T follicular helper cell (primary cell): ENCODE results near the gene PLCL1.

Experiments used
- DNase-seq: peaks from one replicate; pipeline ENCODE4 v3.0.0-alpha.2; 2020; ENCODE audit warnings: low read depth

The PLCL1 gene

GRCh38 chr2:198060277-198060676, 255.9 kb downstream of the PLCL1 start:
- no peak for DNase-seq

GRCh38 chr2:198062826-198063225, 258.4 kb downstream of the PLCL1 start:
- no peak for DNase-seq

- no peak for DNase-seq
These were observed 258.8 kb downstream of the PLCL1 start for GRCh38 chr2:198063242-198063641.

GRCh38 chr2:198065322-198065721, 260.9 kb downstream of the PLCL1 start:
- DNase-seq = no peak

DNA sequence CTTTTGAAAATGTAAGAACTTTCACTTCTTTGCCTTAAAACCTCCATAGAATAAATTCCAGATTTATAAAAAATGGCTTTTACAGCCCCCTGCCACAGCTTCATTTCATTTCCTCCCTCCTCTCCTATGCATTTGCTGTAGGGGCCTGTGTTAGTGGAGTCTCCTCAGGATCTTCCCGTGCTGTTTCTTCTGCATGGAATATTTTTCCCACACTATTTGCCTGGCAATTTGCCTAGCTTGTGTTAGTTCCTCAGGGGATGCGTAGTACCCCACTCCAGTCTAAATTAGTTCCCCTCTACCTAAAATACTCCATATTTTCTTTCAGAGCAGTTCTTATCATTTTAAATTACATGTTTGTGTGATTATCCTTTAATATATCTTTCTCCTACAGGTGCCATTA, 262.2 kb downstream of the PLCL1 start:
- no peak for DNase-seq

DNA sequence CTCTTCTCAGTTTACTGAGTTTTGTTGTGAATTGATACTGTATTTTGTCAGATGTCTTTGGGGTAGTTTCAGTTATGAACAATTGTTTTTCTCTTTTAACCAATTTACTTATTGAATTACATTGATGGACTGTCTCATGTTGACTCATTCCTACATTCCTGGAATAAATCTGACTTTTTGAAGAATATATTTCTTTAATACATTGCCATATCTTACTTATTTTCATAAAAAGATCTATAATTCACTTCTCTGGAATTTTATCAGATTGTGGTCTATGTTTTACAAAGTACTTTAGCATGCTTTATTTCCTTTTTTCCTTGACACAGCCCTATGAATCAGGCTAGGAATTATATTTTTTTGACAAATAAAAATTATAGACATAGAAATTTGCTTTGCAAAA, 268.3 kb downstream of the PLCL1 start:
- no peak for DNase-seq

GRCh38 chr2:198073253-198073652, 268.9 kb downstream of the PLCL1 start:
- no peak for DNase-seq

DNA sequence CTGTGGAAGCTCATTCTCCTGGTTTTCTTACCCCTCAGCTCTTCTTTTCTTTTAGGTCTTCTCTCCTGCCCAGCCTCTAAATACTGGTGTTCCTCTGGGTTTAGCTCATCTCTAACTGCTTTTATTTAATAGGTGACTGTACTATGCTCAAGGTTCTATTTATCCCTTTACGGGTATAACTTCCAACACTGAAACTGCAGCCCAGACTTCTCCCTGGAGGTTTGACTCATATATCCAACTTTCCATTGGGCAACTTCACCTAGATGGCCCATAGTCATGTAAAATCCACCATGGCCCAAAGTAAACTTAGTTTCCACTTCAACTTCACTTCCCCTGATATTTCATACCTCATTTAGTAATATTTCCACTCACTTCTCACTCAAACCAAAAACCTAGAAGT, 273.1 kb downstream of the PLCL1 start:
- no peak for DNase-seq

GRCh38 chr2:198080879-198081765, 276.7 kb downstream of the PLCL1 start:
- no peak for DNase-seq

DNA sequence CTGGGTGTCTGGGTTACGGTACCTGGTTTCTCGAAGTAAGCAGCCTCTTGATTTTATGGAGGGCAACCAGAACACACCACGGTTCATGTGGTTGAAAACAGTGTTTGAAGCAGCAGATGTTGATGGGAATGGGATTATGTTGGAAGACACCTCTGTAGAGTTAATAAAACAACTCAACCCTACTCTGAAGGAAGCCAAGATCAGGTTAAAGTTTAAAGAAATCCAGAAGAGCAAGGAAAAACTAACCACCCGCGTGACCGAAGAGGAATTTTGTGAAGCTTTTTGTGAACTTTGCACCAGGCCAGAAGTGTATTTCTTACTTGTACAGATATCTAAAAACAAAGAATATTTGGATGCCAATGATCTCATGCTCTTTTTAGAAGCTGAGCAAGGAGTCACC, 279.8 kb downstream of the PLCL1 start:
- no peak for DNase-seq

GRCh38 chr2:198096002-198096401, 291.6 kb downstream of the PLCL1 start:
- no peak for DNase-seq

GRCh38 chr2:198096965-198097364, 292.6 kb downstream of the PLCL1 start:
- no peak for DNase-seq

DNA sequence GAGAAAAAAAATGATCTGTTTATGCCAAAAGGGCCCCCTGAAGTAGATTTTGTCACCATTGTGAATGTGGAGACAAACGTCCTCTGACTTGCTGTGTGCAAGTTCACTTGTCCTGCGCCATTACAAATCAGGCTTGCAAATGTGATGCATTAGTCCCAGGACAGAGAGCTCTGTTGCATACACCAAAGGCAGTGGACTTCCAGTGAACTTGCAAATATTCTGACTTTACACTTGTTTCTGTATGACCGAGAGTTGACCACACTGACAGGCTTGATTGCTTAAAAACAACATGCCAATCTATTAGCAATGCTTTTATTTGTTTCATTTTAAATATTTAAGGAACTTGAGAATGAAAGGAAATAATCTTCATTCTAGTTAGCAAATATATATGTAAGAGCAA, 293.2 kb downstream of the PLCL1 start:
- no peak for DNase-seq

DNA sequence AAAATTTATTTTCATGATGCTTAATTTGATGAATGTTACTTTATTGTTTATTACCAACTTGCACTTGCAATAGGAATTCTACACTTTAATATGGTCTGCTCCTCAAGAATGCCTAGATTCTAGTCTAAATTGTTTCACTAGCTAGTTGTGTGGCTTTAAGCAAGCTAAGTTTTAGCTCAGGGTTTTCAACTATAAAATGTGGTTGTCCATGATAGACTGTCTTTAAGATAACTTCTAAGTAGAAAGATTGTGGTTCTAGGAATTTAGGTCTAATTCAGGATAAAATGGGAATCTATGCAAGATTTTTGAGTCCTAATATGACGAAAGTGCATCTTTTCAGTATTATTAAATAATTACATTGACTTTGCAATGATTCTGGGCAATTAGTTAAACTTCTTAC, 294.0 kb downstream of the PLCL1 start:
- no peak for DNase-seq

GRCh38 chr2:198098918-198099317, 294.5 kb downstream of the PLCL1 start:
- no peak for DNase-seq

GRCh38 chr2:198100346-198100745, 296.0 kb downstream of the PLCL1 start:
- no peak for DNase-seq

DNA sequence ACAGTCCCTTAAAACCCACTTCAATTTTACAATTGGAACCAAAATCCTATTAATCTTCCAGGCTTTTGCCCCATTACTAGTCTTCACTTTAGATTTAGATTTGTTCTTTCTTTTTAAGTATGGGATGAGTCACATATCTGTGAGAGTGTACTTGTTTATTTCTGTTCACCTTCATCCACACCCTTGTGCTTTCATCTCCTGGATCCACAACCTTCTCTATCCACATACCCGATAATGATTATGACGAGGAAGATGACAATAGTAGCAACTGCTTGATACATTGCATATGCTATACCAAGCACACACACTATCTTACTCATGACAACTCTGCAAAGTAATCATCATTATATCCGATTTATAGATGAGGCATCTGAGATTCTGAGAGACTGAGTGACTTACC, 297.3 kb downstream of the PLCL1 start:
- DNase-seq = no peak

DNA sequence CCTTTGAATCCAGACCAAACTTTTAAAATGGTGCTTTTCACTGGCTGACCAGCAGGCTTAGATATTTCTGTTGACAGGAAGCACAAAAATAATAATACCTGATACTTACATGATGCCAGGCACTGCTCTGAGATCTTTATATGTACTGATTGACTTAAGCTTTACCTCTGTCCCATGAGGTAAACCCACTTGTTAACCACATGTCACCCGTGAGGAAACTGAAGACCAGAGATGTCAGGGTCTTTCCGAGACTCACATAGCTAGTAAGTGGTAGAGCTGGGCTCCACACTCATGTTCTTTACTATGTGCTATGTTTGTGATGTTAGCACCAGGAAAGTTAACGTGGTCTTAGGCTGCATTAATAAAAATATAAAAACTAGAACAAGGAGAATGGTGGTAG, 297.7 kb downstream of the PLCL1 start:
- DNase-seq = no peak

DNA sequence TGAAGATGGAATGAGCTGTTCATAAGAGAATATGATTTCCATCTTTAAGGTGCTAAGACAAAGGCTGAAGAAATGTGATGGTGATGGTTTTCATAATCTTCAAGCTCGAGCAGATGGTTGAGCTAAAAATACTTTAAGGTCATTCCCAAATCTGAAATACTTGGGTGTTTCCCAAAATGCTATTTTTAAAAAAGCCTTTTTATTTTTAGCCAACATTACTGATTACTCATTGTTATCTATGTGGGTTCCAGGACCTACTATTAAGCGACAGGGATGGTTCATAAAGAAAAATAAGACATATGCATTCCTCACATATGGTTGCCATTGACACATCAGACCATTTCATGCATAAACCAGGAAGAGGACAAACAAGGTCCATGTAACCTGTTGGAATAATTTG, 298.5 kb downstream of the PLCL1 start:
- no peak for DNase-seq

DNA sequence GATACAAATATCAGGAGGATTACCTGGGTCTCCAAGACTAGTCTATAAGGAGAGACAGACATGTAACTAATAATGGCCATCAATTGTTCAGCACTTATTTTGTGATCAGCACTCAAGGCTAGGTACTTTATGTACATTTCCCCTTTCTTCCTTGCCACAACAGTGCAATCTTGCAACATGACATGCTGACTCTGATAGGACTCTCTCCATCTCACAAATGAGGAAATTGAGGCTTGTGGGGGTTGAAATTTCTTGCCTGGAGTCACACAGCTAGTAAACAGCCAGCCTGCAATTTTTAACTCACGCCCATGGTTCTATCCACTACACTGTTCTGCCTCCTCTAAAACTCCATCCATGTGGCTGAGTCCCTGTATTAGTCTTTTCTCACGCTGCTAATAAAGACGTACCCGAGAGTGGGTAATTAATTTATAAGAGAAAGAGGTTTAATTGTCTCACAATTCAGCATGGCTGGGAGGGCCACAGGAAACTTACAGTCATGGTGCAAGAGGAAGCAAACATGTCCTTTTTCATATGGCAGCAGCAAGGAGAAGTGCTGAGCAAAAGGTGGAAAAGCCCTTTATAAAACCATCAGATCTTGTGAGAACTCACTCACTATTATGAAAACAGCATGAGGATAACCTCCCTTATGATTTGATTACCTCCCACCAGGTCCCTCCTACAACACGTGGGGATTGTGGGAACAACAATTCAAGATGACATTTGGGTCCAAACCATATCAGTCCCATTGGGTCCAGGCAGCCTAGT, 302.4 kb downstream of the PLCL1 start:
- no peak for DNase-seq

DNA sequence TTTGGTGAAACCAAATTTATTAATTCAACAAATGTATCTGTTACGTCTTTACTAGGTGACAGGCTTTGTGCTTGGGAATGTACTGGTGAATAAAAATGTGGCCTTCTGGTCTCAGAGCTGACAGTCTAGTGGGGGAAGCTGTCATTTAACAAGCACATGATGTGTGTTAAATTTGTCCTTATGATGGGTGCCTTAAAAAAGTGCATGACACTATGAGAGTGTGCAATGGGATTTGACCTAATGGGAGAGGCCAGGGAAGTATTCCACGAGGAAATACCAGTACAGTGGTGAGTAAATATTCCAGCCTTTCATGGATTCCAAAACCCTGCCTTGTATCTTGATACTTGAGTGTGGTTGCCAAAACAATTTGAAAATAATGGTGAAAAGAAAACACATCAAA, 308.9 kb downstream of the PLCL1 start:
- no peak for DNase-seq

- no peak for DNase-seq
These were observed 309.7 kb downstream of the PLCL1 start for GRCh38 chr2:198114064-198114463.

DNA sequence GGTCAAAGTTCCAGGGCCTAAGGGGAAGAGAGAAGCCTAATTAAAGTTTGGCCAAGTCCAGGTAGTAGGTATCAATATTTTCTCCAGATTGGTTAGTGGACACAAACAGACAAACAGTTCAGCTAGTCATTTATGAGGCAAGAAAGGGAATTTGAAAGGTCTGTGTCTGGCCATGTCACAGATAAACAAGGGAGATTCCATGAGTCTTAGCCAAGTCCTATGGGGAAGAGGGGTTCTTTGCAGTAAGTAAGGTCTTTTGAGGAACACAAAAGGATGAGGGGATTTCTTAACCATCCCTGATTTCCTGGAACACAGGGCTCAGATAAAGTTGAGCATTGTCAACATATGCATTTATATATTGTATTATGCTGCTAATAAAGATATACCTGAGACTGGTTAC, 310.8 kb downstream of the PLCL1 start:
- DNase-seq = no peak
